GM18520 (cell line): Measurements from ENCODE around the gene SUCLG1.
"Not testable (repeated sequence)": the region's sequence is repeated elsewhere in the genome, so short reads cannot be mapped to it uniquely, and the experiment has no call there.

Experiments used
- ATAC-seq: cut with Tn5 transposase; IDR thresholded peaks from one replicate; pipeline ENCODE4 v1.9.1; 2021; ENCODE audit not compliant: unreplicated experiment

The SUCLG1 gene

GRCh38 chr2:84424152-84424551 is 34.9 kb downstream of the SUCLG1 start:
- no peak for ATAC-seq

- ATAC-seq, result no peak
Observed at GRCh38 chr2:84421791-84422190, 37.3 kb downstream of the SUCLG1 start.

GRCh38 chr2:84421197-84421596 is 37.9 kb downstream of the SUCLG1 start:
- no peak for ATAC-seq

- ATAC-seq, result no peak
Observed at GRCh38 chr2:84417453-84418145, 41.5 kb downstream of the SUCLG1 start.

GRCh38 chr2:84409531-84409930 is 49.5 kb downstream of the SUCLG1 start:
- no peak for ATAC-seq

GRCh38 chr2:84402111-84402510 is 57.0 kb downstream of the SUCLG1 start:
- ATAC-seq, result not testable (repeated sequence)

- not testable (repeated sequence) for ATAC-seq
Observed at GRCh38 chr2:84399839-84400238, 59.2 kb downstream of the SUCLG1 start.

GRCh38 chr2:84395820-84396219 is 63.3 kb downstream of the SUCLG1 start:
- no peak for ATAC-seq

GRCh38 chr2:84394628-84395027 is 64.5 kb downstream of the SUCLG1 start:
- no peak for ATAC-seq

GRCh38 chr2:84393829-84394228 is 65.3 kb downstream of the SUCLG1 start:
- no peak for ATAC-seq

GRCh38 chr2:84389794-84390193 is 69.3 kb downstream of the SUCLG1 start:
- no peak for ATAC-seq

GRCh38 chr2:84388921-84389490 is 70.1 kb downstream of the SUCLG1 start:
- ATAC-seq, result no peak

GRCh38 chr2:84388133-84388532 is 70.9 kb downstream of the SUCLG1 start:
- ATAC-seq, result no peak

GRCh38 chr2:84386336-84387040 is 72.6 kb downstream of the SUCLG1 start:
- ATAC-seq, result no peak

GRCh38 chr2:84383271-84383670 is 75.8 kb downstream of the SUCLG1 start:
- ATAC-seq, result no peak

- no peak for ATAC-seq
Observed at GRCh38 chr2:84380875-84381274, 78.2 kb downstream of the SUCLG1 start.

GRCh38 chr2:84378960-84379359 is 80.1 kb downstream of the SUCLG1 start:
- no peak for ATAC-seq

GRCh38 chr2:84375020-84375419 is 84.1 kb downstream of the SUCLG1 start:
- no peak for ATAC-seq

- ATAC-seq, result no peak
Observed at GRCh38 chr2:84373866-84374265, 85.2 kb downstream of the SUCLG1 start.
